Measurements from ENCODE around the gene CRX.
"Not testable (repeated sequence)": the region's sequence is repeated elsewhere in the genome, so short reads cannot be mapped to it uniquely, and the experiment has no call there.

Gene CRX

DNA sequence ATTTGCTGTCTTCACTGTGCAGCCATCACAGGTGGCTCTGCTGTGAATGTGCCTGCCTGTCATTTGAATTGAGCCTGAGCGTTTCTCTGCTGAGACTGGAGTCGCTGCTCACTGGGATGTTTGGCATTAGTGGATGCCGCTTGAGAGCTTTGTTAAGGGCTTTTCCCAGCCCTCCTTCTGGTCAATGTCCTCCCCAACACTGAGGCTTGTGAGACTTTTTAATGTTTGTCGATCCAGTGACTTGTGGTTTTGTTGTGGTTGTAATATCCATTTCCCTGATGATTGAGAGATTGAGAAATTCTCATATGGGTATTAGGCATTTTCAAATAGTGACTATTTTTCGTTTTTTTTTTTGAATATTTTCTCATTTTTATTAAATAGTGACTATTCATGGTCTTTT lies 39.9 kb downstream of the CRX start:
- H3K27me3 ChIP-seq (ENCODE audit: insufficient read depth, low read length): no peaks in the 10 kb centered on the region
- no peak overlapping the region for H3K4me3 ChIP-seq (ENCODE audit: low read length)

DNA sequence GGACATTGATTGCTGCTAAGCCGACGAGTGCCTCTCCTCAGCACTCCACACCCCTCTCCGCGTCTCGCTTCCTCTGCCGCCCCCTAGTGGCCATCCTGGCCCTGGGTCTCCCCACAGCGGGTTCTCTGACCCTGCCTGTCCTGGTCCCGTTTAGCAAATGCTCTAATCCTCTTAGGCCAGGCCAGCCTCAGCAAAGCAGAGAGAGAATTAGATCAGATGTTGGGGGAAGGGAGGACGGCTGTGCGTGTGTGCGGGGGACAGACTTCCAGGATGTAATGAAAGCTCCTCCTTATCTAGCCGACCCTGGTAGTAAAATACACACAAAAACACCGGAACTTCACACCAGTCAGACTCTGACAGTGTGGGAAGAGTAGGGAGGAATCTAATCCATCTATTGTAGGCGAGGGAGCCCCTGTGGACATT lies 41.8 kb downstream of the CRX start:
- no peaks in the 10 kb centered on the region for H3K27me3 ChIP-seq (ENCODE audit: insufficient read depth, low read length)
- H3K4me3 ChIP-seq (ENCODE audit: low read length): no peak overlapping the region
- peak overlapping the region; percentile 30 for H3K27ac ChIP-seq (ENCODE audit: low read length)
- peaks cover 4% of the 10 kb centered on the region for H3K4me1 ChIP-seq (ENCODE audit: insufficient read depth, low read length)
- H3K36me3 ChIP-seq (ENCODE audit: insufficient read depth, low read depth, low read length): no peaks in the 10 kb centered on the region
- H3K9me3 ChIP-seq (ENCODE audit: insufficient read depth, low read depth, low read length): no peaks in the 10 kb centered on the region
- peak overlapping the region; percentile 49; the same call in 1 of the 2 replicates for H3K9ac ChIP-seq (ENCODE audit: low read depth, low read length)

More for the DNA sequence above, 39.9 kb downstream of the CRX start:
- Histone ChIP-seq H3K9me3 (ENCODE audit: insufficient read depth, low read depth, low read length) (no peaks in the 10 kb centered on the region), H3K36me3 (ENCODE audit: insufficient read depth, low read depth, low read length) (no peaks in the 10 kb centered on the region), H3K4me1 (ENCODE audit: insufficient read depth, low read length) (peaks cover 4% of the 10 kb centered on the region), H3K9ac (ENCODE audit: low read depth, low read length) (no peak overlapping the region), H3K27ac (ENCODE audit: low read length) (no peak overlapping the region)

DNA sequence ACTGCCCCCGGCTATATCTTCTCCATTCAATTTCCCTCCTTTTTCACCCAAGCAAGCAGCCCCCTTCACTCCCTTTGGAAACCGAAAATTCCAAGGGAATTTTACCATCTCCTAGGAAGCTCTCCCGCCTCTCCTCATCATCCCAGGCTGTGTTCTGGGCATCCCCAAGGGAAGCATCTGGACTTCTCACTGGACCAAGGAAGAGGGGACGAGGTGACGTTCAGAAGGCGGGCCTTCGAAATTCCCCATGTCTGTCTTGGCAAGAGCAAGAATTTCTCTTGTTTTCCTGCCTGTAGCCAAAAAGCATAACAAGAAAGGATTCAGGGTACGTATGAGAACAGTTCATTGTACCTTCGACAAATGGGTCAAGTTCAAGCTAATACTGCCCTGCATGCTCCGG lies 43.4 kb downstream of the CRX start:
- Histone ChIP-seq H3K4me3 (ENCODE audit: low read length) (no peak overlapping the region), H3K36me3 (ENCODE audit: insufficient read depth, low read depth, low read length) (no peaks in the 10 kb centered on the region), H3K9me3 (ENCODE audit: insufficient read depth, low read depth, low read length) (no peaks in the 10 kb centered on the region), H3K4me1 (ENCODE audit: insufficient read depth, low read length) (peaks cover 4% of the 10 kb centered on the region), H3K9ac (ENCODE audit: low read depth, low read length) (no peak overlapping the region), H3K27ac (ENCODE audit: low read length) (no peak overlapping the region), H3K27me3 (ENCODE audit: insufficient read depth, low read length) (no peaks in the 10 kb centered on the region)

DNA sequence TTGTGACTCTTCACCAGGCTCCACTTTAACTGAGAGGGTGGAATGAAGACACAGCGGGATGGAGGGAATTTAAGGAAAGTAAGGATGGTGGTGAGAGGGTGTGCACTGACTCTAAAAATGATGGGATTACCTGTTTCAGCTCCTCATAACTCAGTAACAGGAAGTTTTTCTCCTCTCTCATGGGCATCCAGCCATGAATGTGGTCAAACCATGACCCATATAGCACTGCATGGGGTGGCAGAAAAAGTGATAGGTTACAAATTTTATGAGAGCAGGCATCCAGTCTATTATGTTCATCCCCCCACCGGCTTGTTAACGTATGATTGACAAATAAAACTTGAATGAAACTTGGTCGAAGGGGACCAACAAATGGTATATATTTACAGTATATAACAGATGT lies 57.2 kb downstream of the CRX start:
- no peak overlapping the region for H3K9ac ChIP-seq (ENCODE audit: low read depth, low read length)
- no peaks in the 10 kb centered on the region for H3K9me3 ChIP-seq (ENCODE audit: insufficient read depth, low read depth, low read length)
- no peak overlapping the region for H3K4me3 ChIP-seq (ENCODE audit: low read length)
- no peaks in the 10 kb centered on the region for H3K27me3 ChIP-seq (ENCODE audit: insufficient read depth, low read length)
- no peaks in the 10 kb centered on the region for H3K36me3 ChIP-seq (ENCODE audit: insufficient read depth, low read depth, low read length)
- no peak overlapping the region for H3K27ac ChIP-seq (ENCODE audit: low read length)
- no peaks in the 10 kb centered on the region for H3K4me1 ChIP-seq (ENCODE audit: insufficient read depth, low read length)

DNA sequence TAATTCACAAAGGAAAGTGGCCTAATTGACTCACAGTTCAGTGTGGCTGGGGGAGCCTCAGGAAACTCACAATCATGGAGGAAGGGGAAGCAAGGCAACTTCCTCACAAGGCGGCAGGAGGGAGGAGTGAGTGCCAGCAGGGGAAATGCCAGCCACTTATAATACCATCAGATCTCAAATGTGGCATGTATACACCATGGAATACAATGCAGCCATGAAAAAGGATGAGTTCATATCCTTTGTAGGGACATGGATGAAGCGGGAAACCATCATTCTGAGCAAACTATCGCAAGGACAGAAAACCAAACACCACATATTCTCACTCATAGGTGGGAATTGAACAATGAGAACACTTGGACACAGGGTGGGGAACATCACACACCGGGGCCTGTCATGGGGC lies 57.6 kb downstream of the CRX start:
- H3K27ac ChIP-seq (ENCODE audit: low read length); H3K4me3 ChIP-seq (ENCODE audit: low read length); H3K36me3 ChIP-seq (ENCODE audit: insufficient read depth, low read depth, low read length); H3K4me1 ChIP-seq (ENCODE audit: insufficient read depth, low read length); H3K9me3 ChIP-seq (ENCODE audit: insufficient read depth, low read depth, low read length); H3K27me3 ChIP-seq (ENCODE audit: insufficient read depth, low read length); H3K9ac ChIP-seq (ENCODE audit: low read depth, low read length): not testable (repeated sequence)

DNA sequence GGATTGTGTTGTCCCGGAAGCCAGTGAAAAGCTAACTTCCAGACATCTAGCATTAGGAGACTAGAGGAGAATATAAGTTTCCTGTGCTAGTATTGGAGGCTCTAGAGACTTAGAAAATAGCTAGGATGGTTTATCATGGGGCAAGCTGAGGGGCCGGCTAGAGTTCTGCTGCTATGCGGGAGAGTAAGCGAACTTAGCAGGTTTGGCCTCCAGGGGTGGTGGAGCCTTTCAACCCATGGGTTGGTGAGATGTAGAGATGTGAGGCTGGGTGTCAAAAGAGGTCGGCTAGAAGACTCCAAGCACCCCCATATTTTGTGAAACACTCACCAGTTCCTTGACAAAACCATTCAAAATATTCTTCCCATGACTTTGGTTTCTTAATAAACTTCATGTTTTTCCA lies 60.0 kb downstream of the CRX start:
- H3K4me1 ChIP-seq (ENCODE audit: insufficient read depth, low read length): no peaks in the 10 kb centered on the region
- no peaks in the 10 kb centered on the region for H3K36me3 ChIP-seq (ENCODE audit: insufficient read depth, low read depth, low read length)
- H3K27ac ChIP-seq (ENCODE audit: low read length): no peak overlapping the region
- no peaks in the 10 kb centered on the region for H3K27me3 ChIP-seq (ENCODE audit: insufficient read depth, low read length)
- no peak overlapping the region for H3K9ac ChIP-seq (ENCODE audit: low read depth, low read length)
- no peaks in the 10 kb centered on the region for H3K9me3 ChIP-seq (ENCODE audit: insufficient read depth, low read depth, low read length)
- no peak overlapping the region for H3K4me3 ChIP-seq (ENCODE audit: low read length)

DNA sequence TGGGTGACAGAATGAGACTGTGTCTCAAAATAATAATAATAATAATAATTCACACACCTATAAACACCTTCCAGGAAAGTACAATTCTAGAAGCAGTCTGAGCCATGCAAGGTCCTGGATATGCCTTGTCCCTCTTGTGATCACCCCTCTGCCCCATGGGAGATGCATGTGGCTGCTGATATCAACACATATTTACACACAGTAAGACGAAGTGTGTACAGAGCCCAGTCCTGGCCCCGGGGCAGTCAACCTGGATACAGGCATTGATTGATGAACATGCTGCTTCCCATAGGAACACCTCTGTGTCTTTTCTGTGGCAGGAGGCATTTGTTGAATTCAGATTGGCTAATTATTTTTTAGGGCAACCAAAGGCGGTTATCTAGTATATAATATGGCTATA lies 61.2 kb downstream of the CRX start:
- Histone ChIP-seq H3K36me3 (ENCODE audit: insufficient read depth, low read depth, low read length) (no peaks in the 10 kb centered on the region), H3K4me1 (ENCODE audit: insufficient read depth, low read length) (no peaks in the 10 kb centered on the region), H3K9ac (ENCODE audit: low read depth, low read length) (no peak overlapping the region), H3K9me3 (ENCODE audit: insufficient read depth, low read depth, low read length) (no peaks in the 10 kb centered on the region), H3K27ac (ENCODE audit: low read length) (no peak overlapping the region), H3K27me3 (ENCODE audit: insufficient read depth, low read length) (no peaks in the 10 kb centered on the region), H3K4me3 (ENCODE audit: low read length) (no peak overlapping the region)

DNA sequence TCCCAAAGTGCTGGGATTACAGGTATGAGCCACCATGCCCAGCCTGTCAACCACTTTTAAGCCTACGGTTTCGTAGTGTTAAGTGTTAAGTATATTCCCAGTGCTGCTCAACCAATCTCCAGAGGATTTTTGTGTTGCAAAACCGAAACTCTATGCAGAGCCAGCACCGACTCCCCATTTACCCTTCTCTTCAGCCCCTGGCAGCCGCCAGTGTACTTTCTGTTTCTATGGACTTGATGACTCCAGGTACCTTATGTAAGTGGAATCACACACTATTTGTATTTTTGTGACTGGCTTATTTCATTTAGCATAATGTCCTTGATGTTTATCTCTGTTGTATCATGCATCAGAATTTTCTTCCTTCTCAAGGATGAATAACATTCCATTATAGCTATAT lies 63.3 kb downstream of the CRX start:
- Histone ChIP-seq H3K9me3 (ENCODE audit: insufficient read depth, low read depth, low read length) (no peaks in the 10 kb centered on the region), H3K36me3 (ENCODE audit: insufficient read depth, low read depth, low read length) (no peaks in the 10 kb centered on the region), H3K4me1 (ENCODE audit: insufficient read depth, low read length) (no peaks in the 10 kb centered on the region), H3K27me3 (ENCODE audit: insufficient read depth, low read length) (no peaks in the 10 kb centered on the region), H3K4me3 (ENCODE audit: low read length) (no peak overlapping the region), H3K9ac (ENCODE audit: low read depth, low read length) (no peak overlapping the region), H3K27ac (ENCODE audit: low read length) (no peak overlapping the region)

DNA sequence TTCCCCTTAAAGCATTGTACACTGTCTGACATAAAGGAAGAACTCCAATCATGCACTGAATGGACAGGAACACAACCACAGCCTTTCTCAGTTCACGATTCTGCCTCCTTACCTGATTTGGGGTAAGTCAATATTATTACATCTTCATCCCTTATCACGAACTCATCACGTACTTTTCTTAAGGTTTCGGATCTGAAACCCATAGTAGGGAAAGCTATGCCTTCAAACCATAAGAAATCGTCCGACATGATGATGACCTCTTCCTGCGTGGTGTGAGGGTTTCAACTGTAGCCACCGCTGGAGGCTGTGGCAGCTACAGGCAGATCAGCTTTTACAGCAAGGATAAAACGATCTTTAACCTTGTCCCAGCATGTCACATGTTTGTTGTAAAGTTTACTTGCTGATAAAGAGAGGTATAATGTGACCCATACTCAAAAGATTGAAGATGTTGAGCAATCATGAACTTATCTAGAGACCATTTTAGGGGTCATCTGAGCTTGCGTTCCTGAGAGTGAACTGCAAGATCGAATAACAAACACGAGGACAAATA lies 64.3 kb downstream of the CRX start, which contains the start of gene SULT2A1:
TSS of gene SULT2A1 (minus strand) at position 306 of the 550 bp plus-strand sequence. CDS start at position 248, 58 bp downstream.
- Histone ChIP-seq H3K27ac (ENCODE audit: low read length) (no peak within 1 kb of the TSS), H3K9me3 (ENCODE audit: insufficient read depth, low read depth, low read length) (no peaks in the 10 kb centered on the region), H3K4me3 (ENCODE audit: low read length) (no peak within 1 kb of the TSS), H3K4me1 (ENCODE audit: insufficient read depth, low read length) (no peaks in the 10 kb centered on the region), H3K36me3 (ENCODE audit: insufficient read depth, low read depth, low read length) (no peaks in the 10 kb centered on the region), H3K27me3 (ENCODE audit: insufficient read depth, low read length) (no peaks in the 10 kb centered on the region), H3K9ac (ENCODE audit: low read depth, low read length) (no peak within 1 kb of the TSS)

DNA sequence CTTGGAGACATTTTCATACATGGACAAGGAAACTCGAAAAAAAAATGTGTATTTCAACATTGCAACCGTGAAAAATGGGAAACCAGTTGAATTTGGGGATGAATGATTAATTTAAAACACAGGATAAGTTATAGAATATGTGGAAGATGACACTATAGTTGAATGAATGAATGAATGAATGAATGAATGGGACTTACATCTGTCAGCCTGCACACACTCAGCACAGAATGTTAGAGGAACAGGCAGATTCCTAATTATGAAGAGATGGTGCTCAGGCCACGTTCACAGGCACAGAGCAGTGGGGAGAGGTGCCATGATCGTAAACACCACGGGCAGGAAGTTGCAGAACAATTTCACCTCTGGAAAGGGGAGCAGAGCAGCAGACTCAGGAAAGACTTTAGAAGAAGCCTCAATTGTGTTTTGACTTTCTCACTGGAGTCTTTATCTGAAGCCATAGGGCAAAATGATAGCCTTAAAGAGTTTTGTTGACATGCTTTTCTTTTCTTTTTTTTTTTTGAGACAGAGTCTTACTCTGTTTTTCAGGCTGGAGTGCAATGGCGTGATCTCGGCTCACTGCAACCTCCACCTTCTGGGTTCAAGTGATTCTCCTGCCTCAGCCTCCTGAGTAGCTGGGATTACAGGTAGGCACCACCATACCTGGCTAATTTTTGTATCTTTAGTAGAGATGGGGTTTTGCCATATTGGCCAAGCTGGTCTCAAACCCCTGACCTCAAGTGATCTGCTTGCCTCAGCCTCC lies 69.3 kb downstream of the CRX start:
- Histone ChIP-seq H3K4me1 (ENCODE audit: insufficient read depth, low read length) (no peaks in the 10 kb centered on the region), H3K27me3 (ENCODE audit: insufficient read depth, low read length) (no peaks in the 10 kb centered on the region), H3K9me3 (ENCODE audit: insufficient read depth, low read depth, low read length) (peaks cover 4% of the 10 kb centered on the region; the same call in 1 of the 2 replicates), H3K9ac (ENCODE audit: low read depth, low read length) (no peak overlapping the region), H3K27ac (ENCODE audit: low read length) (no peak overlapping the region), H3K4me3 (ENCODE audit: low read length) (no peak overlapping the region), H3K36me3 (ENCODE audit: insufficient read depth, low read depth, low read length) (no peaks in the 10 kb centered on the region)

DNA sequence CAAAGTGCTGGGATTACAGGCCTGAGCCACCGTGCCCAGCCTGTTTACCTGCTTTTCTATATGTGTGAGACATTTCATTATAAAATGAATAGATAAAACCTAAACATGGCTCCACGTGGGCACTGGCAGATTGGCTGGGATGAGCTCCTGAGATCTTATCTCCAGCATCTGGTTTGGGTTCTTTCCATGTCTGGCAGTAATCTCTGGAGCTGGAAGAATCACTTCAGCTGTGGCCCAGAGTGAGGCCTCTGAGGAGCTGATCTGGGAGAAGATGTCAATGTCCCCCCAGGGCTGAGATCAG lies 69.8 kb downstream of the CRX start:
- Histone ChIP-seq H3K9me3 (ENCODE audit: insufficient read depth, low read depth, low read length) (peaks cover 4% of the 10 kb centered on the region; the same call in 1 of the 2 replicates), H3K4me3 (ENCODE audit: low read length) (no peak overlapping the region), H3K36me3 (ENCODE audit: insufficient read depth, low read depth, low read length) (no peaks in the 10 kb centered on the region), H3K27ac (ENCODE audit: low read length) (no peak overlapping the region), H3K9ac (ENCODE audit: low read depth, low read length) (no peak overlapping the region), H3K4me1 (ENCODE audit: insufficient read depth, low read length) (no peaks in the 10 kb centered on the region; the same call in 1 of the 2 replicates), H3K27me3 (ENCODE audit: insufficient read depth, low read length) (no peaks in the 10 kb centered on the region)

DNA sequence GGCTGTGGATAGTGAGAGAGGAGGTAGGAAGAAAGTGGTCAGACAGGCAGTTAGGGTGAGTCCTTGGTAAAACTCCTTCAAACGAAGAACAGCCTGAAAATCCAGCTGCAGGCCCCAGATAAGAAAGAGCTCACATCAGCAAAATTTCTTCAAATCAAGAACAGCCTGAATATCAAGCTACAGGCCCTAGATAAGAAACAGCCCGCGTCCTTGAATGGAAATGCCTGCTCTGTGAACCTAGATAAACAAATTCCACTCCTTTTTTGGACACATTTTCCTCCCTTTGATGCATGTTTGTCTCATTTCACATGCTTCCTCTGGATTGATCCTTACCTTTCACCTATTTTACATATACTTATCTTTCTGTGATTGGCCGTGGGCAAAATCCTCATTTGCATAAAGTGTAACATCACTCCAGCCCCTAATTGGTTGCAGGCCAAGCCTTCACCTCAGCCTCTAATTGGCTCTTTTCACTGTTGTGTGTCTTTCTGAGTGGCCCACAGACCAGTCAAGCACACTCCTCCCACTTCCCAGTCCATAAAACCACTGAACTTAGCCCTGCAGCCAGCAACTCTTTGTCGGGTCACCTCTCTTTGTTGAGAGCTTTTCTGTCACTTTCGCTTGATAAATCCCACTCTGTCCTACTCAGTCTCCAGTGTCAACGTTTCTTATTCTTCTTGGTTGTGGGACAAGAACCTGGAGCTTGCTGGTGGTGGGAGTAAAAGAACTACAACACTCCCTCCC lies 70.4 kb downstream of the CRX start:
- no peaks in the 10 kb centered on the region for H3K36me3 ChIP-seq (ENCODE audit: insufficient read depth, low read depth, low read length)
- H3K9ac ChIP-seq (ENCODE audit: low read depth, low read length): no peak overlapping the region
- H3K27ac ChIP-seq (ENCODE audit: low read length): no peak overlapping the region
- H3K27me3 ChIP-seq (ENCODE audit: insufficient read depth, low read length): no peaks in the 10 kb centered on the region
- no peak overlapping the region for H3K4me3 ChIP-seq (ENCODE audit: low read length)
- H3K4me1 ChIP-seq (ENCODE audit: insufficient read depth, low read length): no peaks in the 10 kb centered on the region; the same call in 1 of the 2 replicates
- peaks cover 4% of the 10 kb centered on the region; the same call in 1 of the 2 replicates for H3K9me3 ChIP-seq (ENCODE audit: insufficient read depth, low read depth, low read length)

All from iPS-20b (cell line).